GM12801 (cell line): ENCODE data around the gene OSBPL3.

Source experiments
- CTCF ChIP-seq: IDR thresholded peaks from one replicate; pipeline ENCODE4 v1.5.1; 2011; ENCODE audit warnings: control low read depth; ENCODE audit not compliant: insufficient read length; ENCODE audit errors: extremely low read depth

The OSBPL3 gene

GRCh38 chr7:24975644-24976260, 4.2 kb downstream of the OSBPL3 start:
- no peak for TF ChIP-seq CTCF

- TF ChIP-seq CTCF: no peak
These were observed 4.8 kb downstream of the OSBPL3 start for GRCh38 chr7:24975172-24975571.

- TF ChIP-seq CTCF: no peak
These were observed 5.7 kb downstream of the OSBPL3 start for GRCh38 chr7:24974026-24974832.

- TF ChIP-seq CTCF: no peak
These were observed 7.0 kb downstream of the OSBPL3 start for GRCh38 chr7:24972991-24973390.

GRCh38 chr7:24972166-24972477, 7.9 kb downstream of the OSBPL3 start:
- TF ChIP-seq CTCF: no peak

GRCh38 chr7:24971333-24972165, 8.4 kb downstream of the OSBPL3 start:
- TF ChIP-seq CTCF: no peak

GRCh38 chr7:24970676-24971075, 9.3 kb downstream of the OSBPL3 start:
- no peak for TF ChIP-seq CTCF
